ENCODE measurements around the gene CARNS1. TPM values are rescaled to one million over a fixed set of nuclear protein-coding genes. Genes with fewer than 3 reads are reported as not detected.

The CARNS1 gene
- total and polyA plus RNA-seq, 12 donors = 0.10 to 0.80 (median 0.35) TPM; not detected in 1

- no peaks in the 10 kb centered on the region for H3K27me3 ChIP-seq
- WGBS, 4 donors = 77 to 84% (median 79%) methylated on average over 8 of the region's 8 CpGs
- H3K4me1 ChIP-seq (replicated peaks in 1 of 2) = peaks cover 6 to 27% of the 10 kb centered on the region in 2 donors
- no peak overlapping the region for H3K4me3 ChIP-seq
- H3K36me3 ChIP-seq (replicated peaks in 1 of 2) = no peaks in the 10 kb centered on the region
- intact Hi-C loops (cut with DNase I) = no loop called here
- DNase-seq = no peak
- no peak for TF ChIP-seq CTCF (IDR thresholded peaks at IDR 0.05)
- no peak for TF ChIP-seq POLR2A (IDR thresholded peaks at IDR 0.05)
- no peaks in the 10 kb centered on the region for H3K9me3 ChIP-seq (replicated peaks in 1 of 3)
- H3K27ac ChIP-seq = no peak overlapping the region
Measured at GRCh38 chr11:67470337-67471002, 55.0 kb downstream of the CARNS1 start.

- 70 to 78% (median 73%) methylated on average over 7 of the region's 7 CpGs for WGBS, 4 donors
- intact Hi-C loops (cut with DNase I) = no loop called here
- no peak for DNase-seq
- Histone ChIP-seq H3K9me3 (replicated peaks in 1 of 3) (no peaks in the 10 kb centered on the region), H3K27ac (no peak overlapping the region), H3K4me1 (replicated peaks in 1 of 2) (peaks cover 6 to 12% of the 10 kb centered on the region in 2 donors), H3K27me3 (no peaks in the 10 kb centered on the region), H3K36me3 (replicated peaks in 1 of 2) (no peaks in the 10 kb centered on the region), H3K4me3 (no peak overlapping the region)
- TF ChIP-seq CTCF (IDR thresholded peaks at IDR 0.05) (no peak), POLR2A (IDR thresholded peaks at IDR 0.05) (no peak)
Measured at GRCh38 chr11:67472882-67473281, 57.4 kb downstream of the CARNS1 start.

Small RNAs within 50 kb of the gene (small RNA-seq; reads per million reads assigned to genes)
- 0 reads per million in 2 donors for gene RNU6-1238P

Other genes with a start within 250 kb of the CARNS1 start
- 10 to 100 TPM; 32.2 to 73.7 (median 59.0) TPM for gene GRK2, start 149.2 kb upstream of the CARNS1 start, total RNA-seq
- gene GRK2, start 149.2 kb upstream of the CARNS1 start, polyA plus RNA-seq = 100 to 1,000 TPM in 1 of 3 donors, 10 to 100 TPM in 2; 26.4 to 159 (median 71.3) TPM
- 10 to 100 TPM in 8 of 9 donors, 1 to 10 TPM in 1; 9.2 to 52.9 (median 38.6) TPM for gene ANKRD13D, start 126.4 kb upstream of the CARNS1 start, total RNA-seq
- gene ANKRD13D, start 126.4 kb upstream of the CARNS1 start, polyA plus RNA-seq = 100 to 1,000 TPM in 1 of 3 donors, 10 to 100 TPM in 1, 1 to 10 TPM in 1; 8.7 to 205 (median 99.8) TPM
- 10 to 100 TPM in 8 of 9 donors, 1 to 10 TPM in 1; 5.7 to 31.2 (median 25.0) TPM for gene SSH3, start 112.1 kb upstream of the CARNS1 start, total RNA-seq
- 10 to 100 TPM in 2 of 3 donors, 1 to 10 TPM in 1; 4.2 to 35.2 (median 21.8) TPM for gene SSH3, start 112.1 kb upstream of the CARNS1 start, polyA plus RNA-seq
- 100 to 1,000 TPM in 4 of 9 donors, 10 to 100 TPM in 5; 60.5 to 166 (median 89.8) TPM for gene POLD4, start 62.1 kb upstream of the CARNS1 start, total RNA-seq
- gene POLD4, start 62.1 kb upstream of the CARNS1 start, polyA plus RNA-seq = 100 to 1,000 TPM in 2 of 3 donors, 10 to 100 TPM in 1; 13.0 to 130 (median 110) TPM
- gene CLCF1, start 42.1 kb upstream of the CARNS1 start, total RNA-seq = 10 to 100 TPM in 1 of 9 donors, 1 to 10 TPM in 5, under 1 TPM in 3; 0.17 to 11.7 (median 2.9) TPM
- gene CLCF1, start 42.1 kb upstream of the CARNS1 start, polyA plus RNA-seq = 10 to 100 TPM in 1 of 3 donors, 1 to 10 TPM in 2; 2.8 to 16.1 (median 5.6) TPM
- gene RAD9A, start 23.7 kb upstream of the CARNS1 start, total RNA-seq = 10 to 100 TPM in 7 of 9 donors, 1 to 10 TPM in 2; 7.6 to 29.0 (median 13.1) TPM
- 10 to 100 TPM in 2 of 3 donors, 1 to 10 TPM in 1; 5.4 to 57.7 (median 36.2) TPM for gene RAD9A, start 23.7 kb upstream of the CARNS1 start, polyA plus RNA-seq
- 100 to 1,000 TPM; 126 to 289 (median 168) TPM for gene PPP1CA, start 13.8 kb upstream of the CARNS1 start, total RNA-seq
- 100 to 1,000 TPM; 105 to 140 (median 116) TPM for gene PPP1CA, start 13.8 kb upstream of the CARNS1 start, polyA plus RNA-seq
- 1 to 10 TPM in 6 of 9 donors, under 1 TPM in 2, not detected in 1; 0.28 to 9.1 (median 3.6) TPM for gene TBC1D10C, start 11.6 kb upstream of the CARNS1 start, total RNA-seq
- 10 to 100 TPM in 1 of 3 donors, 1 to 10 TPM in 1, under 1 TPM in 1; 0.35 to 16.5 (median 4.6) TPM for gene TBC1D10C, start 11.6 kb upstream of the CARNS1 start, polyA plus RNA-seq
- gene RPS6KB2, start 12.8 kb downstream of the CARNS1 start, total RNA-seq = 10 to 100 TPM; 37.4 to 96.6 (median 47.0) TPM
- gene RPS6KB2, start 12.8 kb downstream of the CARNS1 start, polyA plus RNA-seq = 100 to 1,000 TPM in 1 of 3 donors, 10 to 100 TPM in 2; 36.6 to 111 (median 78.6) TPM
- 1 to 10 TPM; 1.2 to 7.5 (median 3.9) TPM for gene PTPRCAP, start 22.0 kb downstream of the CARNS1 start, total RNA-seq
- gene PTPRCAP, start 22.0 kb downstream of the CARNS1 start, polyA plus RNA-seq = 10 to 100 TPM in 1 of 3 donors, 1 to 10 TPM in 1, under 1 TPM in 1; 0.57 to 13.4 (median 8.0) TPM
- 100 to 1,000 TPM in 5 of 9 donors, 10 to 100 TPM in 4; 65.1 to 142 (median 102) TPM for gene CORO1B, start 27.8 kb downstream of the CARNS1 start, total RNA-seq
- 100 to 1,000 TPM in 2 of 3 donors, 10 to 100 TPM in 1; 28.9 to 159 (median 141) TPM for gene CORO1B, start 27.8 kb downstream of the CARNS1 start, polyA plus RNA-seq
- under 1 TPM in 1 of 9 donors, not detected in 8; 0.18 TPM for gene GPR152, start 37.1 kb downstream of the CARNS1 start, total RNA-seq
- not detected for gene GPR152, start 37.1 kb downstream of the CARNS1 start, polyA plus RNA-seq
- 1 to 10 TPM in 5 of 9 donors, under 1 TPM in 3, not detected in 1; 0.28 to 3.8 (median 1.5) TPM for gene CABP4, start 39.7 kb downstream of the CARNS1 start, total RNA-seq
- gene CABP4, start 39.7 kb downstream of the CARNS1 start, polyA plus RNA-seq = 1 to 10 TPM in 2 of 3 donors, under 1 TPM in 1; 0.31 to 2.1 (median 1.1) TPM
- 100 to 1,000 TPM in 3 of 9 donors, 10 to 100 TPM in 6; 32.3 to 257 (median 96.8) TPM for gene TMEM134, start 53.6 kb downstream of the CARNS1 start, total RNA-seq
- 100 to 1,000 TPM in 2 of 3 donors, 10 to 100 TPM in 1; 15.5 to 103 (median 102) TPM for gene TMEM134, start 53.6 kb downstream of the CARNS1 start, polyA plus RNA-seq
- gene AIP, start 67.3 kb downstream of the CARNS1 start, total RNA-seq = 100 to 1,000 TPM in 2 of 9 donors, 10 to 100 TPM in 7; 62.0 to 114 (median 74.1) TPM
- 100 to 1,000 TPM in 2 of 3 donors, 10 to 100 TPM in 1; 35.3 to 152 (median 119) TPM for gene AIP, start 67.3 kb downstream of the CARNS1 start, polyA plus RNA-seq
- gene PITPNM1, start 89.7 kb downstream of the CARNS1 start, total RNA-seq = 100 to 1,000 TPM in 1 of 9 donors, 10 to 100 TPM in 8; 16.4 to 146 (median 45.1) TPM
- gene PITPNM1, start 89.7 kb downstream of the CARNS1 start, polyA plus RNA-seq = 10 to 100 TPM; 42.6 to 70.9 (median 62.1) TPM
- gene CDK2AP2, start 92.5 kb downstream of the CARNS1 start, total RNA-seq = 100 to 1,000 TPM in 1 of 9 donors, 10 to 100 TPM in 8; 34.0 to 218 (median 50.4) TPM
- gene CDK2AP2, start 92.5 kb downstream of the CARNS1 start, polyA plus RNA-seq = 100 to 1,000 TPM in 1 of 3 donors, 10 to 100 TPM in 2; 55.4 to 110 (median 85.6) TPM
- not detected for gene CABP2, start 107.8 kb downstream of the CARNS1 start, total RNA-seq
- not detected for gene CABP2, start 107.8 kb downstream of the CARNS1 start, polyA plus RNA-seq
- 1,000 to 10,000 TPM in 1 of 9 donors, 100 to 1,000 TPM in 8; 332 to 1,325 (median 444) TPM for gene GSTP1, start 168.1 kb downstream of the CARNS1 start, total RNA-seq
- 100 to 1,000 TPM; 267 to 762 (median 466) TPM for gene GSTP1, start 168.1 kb downstream of the CARNS1 start, polyA plus RNA-seq
- gene NDUFV1, start 191.3 kb downstream of the CARNS1 start, total RNA-seq = 100 to 1,000 TPM; 176 to 439 (median 297) TPM
- 100 to 1,000 TPM in 2 of 3 donors, 10 to 100 TPM in 1; 84.2 to 231 (median 227) TPM for gene NDUFV1, start 191.3 kb downstream of the CARNS1 start, polyA plus RNA-seq
- 10 to 100 TPM in 2 of 9 donors, 1 to 10 TPM in 7; 2.4 to 40.6 (median 7.2) TPM for gene NUDT8, start 214.3 kb downstream of the CARNS1 start, total RNA-seq
- gene NUDT8, start 214.3 kb downstream of the CARNS1 start, polyA plus RNA-seq = 10 to 100 TPM in 1 of 3 donors, 1 to 10 TPM in 2; 1.9 to 14.0 (median 8.0) TPM
- not detected for gene TBX10, start 224.1 kb downstream of the CARNS1 start, total RNA-seq
- not detected for gene TBX10, start 224.1 kb downstream of the CARNS1 start, polyA plus RNA-seq
- under 1 TPM in 1 of 9 donors, not detected in 8; 0.06 TPM for gene ACY3, start 235.1 kb downstream of the CARNS1 start, total RNA-seq
- gene ACY3, start 235.1 kb downstream of the CARNS1 start, polyA plus RNA-seq = under 1 TPM in 1 of 3 donors, not detected in 2; 0.32 TPM